ENCODE data around the gene ARMCX2.

DNA sequence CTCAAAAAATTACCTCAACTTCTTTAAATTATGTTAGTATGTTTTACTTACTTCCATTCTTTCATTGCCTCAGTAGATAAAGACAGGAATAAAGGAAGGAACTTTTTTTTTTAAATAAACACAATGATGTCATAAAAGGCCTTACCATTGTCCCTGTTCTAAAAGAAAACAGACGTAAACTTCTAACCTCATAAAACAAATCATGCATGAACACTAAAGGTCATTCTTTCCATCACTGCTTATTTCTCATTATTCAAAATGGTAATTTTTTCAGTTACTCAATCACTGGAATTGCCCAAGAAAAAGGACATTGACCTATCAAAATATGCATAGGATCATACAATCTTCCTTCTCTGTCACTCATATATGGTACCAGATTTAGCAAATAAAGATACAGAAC lies 32.2 kb upstream of the ARMCX2 start:
- TF ChIP-seq RCOR1 (IDR thresholded peaks at IDR 0.05; ENCODE audit: insufficient replicate concordance, low read length), result no peak
- TF ChIP-seq, protein P1, sequence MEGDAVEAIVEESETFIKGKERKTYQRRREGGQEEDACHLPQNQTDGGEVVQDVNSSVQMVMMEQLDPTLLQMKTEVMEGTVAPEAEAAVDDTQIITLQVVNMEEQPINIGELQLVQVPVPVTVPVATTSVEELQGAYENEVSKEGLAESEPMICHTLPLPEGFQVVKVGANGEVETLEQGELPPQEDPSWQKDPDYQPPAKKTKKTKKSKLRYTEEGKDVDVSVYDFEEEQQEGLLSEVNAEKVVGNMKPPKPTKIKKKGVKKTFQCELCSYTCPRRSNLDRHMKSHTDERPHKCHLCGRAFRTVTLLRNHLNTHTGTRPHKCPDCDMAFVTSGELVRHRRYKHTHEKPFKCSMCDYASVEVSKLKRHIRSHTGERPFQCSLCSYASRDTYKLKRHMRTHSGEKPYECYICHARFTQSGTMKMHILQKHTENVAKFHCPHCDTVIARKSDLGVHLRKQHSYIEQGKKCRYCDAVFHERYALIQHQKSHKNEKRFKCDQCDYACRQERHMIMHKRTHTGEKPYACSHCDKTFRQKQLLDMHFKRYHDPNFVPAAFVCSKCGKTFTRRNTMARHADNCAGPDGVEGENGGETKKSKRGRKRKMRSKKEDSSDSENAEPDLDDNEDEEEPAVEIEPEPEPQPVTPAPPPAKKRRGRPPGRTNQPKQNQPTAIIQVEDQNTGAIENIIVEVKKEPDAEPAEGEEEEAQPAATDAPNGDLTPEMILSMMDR (conservative IDR thresholded peaks at IDR 0.05; ENCODE audit: low read depth, low read length), result no peak
- TF ChIP-seq POLR2A (IDR thresholded peaks at IDR 0.05; ENCODE audit: low read depth, low read length), result no peak
- no peak for TF ChIP-seq MAFK (IDR thresholded peaks at IDR 0.05; ENCODE audit: low read depth, low read length)
- TF ChIP-seq FOS (IDR thresholded peaks at IDR 0.05; ENCODE audit: low read depth, low read length), result no peak
- TF ChIP-seq, protein P2, sequence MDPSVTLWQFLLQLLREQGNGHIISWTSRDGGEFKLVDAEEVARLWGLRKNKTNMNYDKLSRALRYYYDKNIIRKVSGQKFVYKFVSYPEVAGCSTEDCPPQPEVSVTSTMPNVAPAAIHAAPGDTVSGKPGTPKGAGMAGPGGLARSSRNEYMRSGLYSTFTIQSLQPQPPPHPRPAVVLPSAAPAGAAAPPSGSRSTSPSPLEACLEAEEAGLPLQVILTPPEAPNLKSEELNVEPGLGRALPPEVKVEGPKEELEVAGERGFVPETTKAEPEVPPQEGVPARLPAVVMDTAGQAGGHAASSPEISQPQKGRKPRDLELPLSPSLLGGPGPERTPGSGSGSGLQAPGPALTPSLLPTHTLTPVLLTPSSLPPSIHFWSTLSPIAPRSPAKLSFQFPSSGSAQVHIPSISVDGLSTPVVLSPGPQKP (IDR thresholded peaks at IDR 0.05; ENCODE audit: borderline replicate concordance, low read depth, low read length), result no peak

All from IMR-90 (cell line).